WTC11 (cell line): ENCODE results near the gene AP1S2. TPM values are rescaled to one million over a fixed set of nuclear protein-coding genes. Genes with fewer than 3 reads are reported as not detected.

ENCODE experiments used
- ATAC-seq: fragments of 200-7000 bp; cut with Tn5 transposase; 2 replicates; pipeline ENCODE4 v1.10.0; 2021; ENCODE audit warnings: mild to moderate bottlenecking, moderate library complexity
- CTCF ChIA-PET: fragments of 300-600 bp; sonication (Branson Sonifier 250); formaldehyde crosslinking; loops from one replicate; lab custom pipeline; 2021; ENCODE audit warnings: antibody characterized with exemption; lab: Charles Lee
- POLR2A ChIA-PET: fragments of 350-600 bp; sonication (Branson Sonifier 250); formaldehyde crosslinking; loops from one replicate; lab custom pipeline; 2021; ENCODE audit warnings: antibody characterized with exemption; lab: Charles Lee
- DNase-seq: peaks from one replicate; pipeline ENCODE4 v3.0.0; 2021; ENCODE audit warnings: low spot score
- H3K27ac Mint-ChIP-seq: 2 replicates; pipeline ENCODE4 v1.8.0; 2021; ENCODE audit warnings: mixed read lengths
- H3K27me3 Mint-ChIP-seq: 2 replicates; pipeline ENCODE4 v1.8.0; 2021; ENCODE audit warnings: low read depth, mild to moderate bottlenecking, moderate library complexity, mixed read lengths
- H3K36me3 Mint-ChIP-seq: 2 replicates; pipeline ENCODE4 v1.8.0; 2021; ENCODE audit warnings: mixed read lengths
- H3K4me1 Mint-ChIP-seq: 2 replicates; pipeline ENCODE4 v1.8.0; 2022; ENCODE audit warnings: mixed read lengths
- H3K4me3 Mint-ChIP-seq: 2 replicates; pipeline ENCODE4 v1.8.0; 2021; ENCODE audit warnings: mild to moderate bottlenecking, moderate library complexity, mixed read lengths
- H3K9me3 Mint-ChIP-seq: 2 replicates; pipeline ENCODE4 v1.8.0; 2021; ENCODE audit warnings: mixed read lengths
- ESRRA ChIP-seq: sonication (generic); formaldehyde crosslinking; IDR thresholded peaks from 2 replicates; pipeline ENCODE4 v1.8.1; 2022; ENCODE audit warnings: mild to moderate bottlenecking, missing genetic modification reagents, borderline replicate concordance
- GTF2I ChIP-seq: fragments of 250-450 bp; sonication (Bioruptor Pico); conservative IDR thresholded peaks from 2 replicates; pipeline ENCODE4 v1.4.0; 2021; ENCODE audit warnings: mild to moderate bottlenecking
- NFATC4 ChIP-seq: fragments of 250-450 bp; sonication (Bioruptor Pico); IDR thresholded peaks from 2 replicates; pipeline ENCODE4 v1.9.0; 2021; ENCODE audit warnings: mild to moderate bottlenecking
- NR1H2 ChIP-seq: sonication (generic); formaldehyde crosslinking; IDR thresholded peaks from 2 replicates; pipeline ENCODE4 v1.9.0; 2021; ENCODE audit warnings: mild to moderate bottlenecking, moderate library complexity, missing genetic modification reagents
- OVOL2 ChIP-seq: fragments of 250-450 bp; sonication (Bioruptor Pico); IDR thresholded peaks from 2 replicates; pipeline ENCODE4 v1.9.0; 2021; ENCODE audit warnings: mild to moderate bottlenecking, borderline replicate concordance
- PRRX2 ChIP-seq: fragments of 250-450 bp; sonication (Bioruptor Pico); IDR thresholded peaks from 2 replicates; pipeline ENCODE4 v1.8.0; 2021; ENCODE audit warnings: mild to moderate bottlenecking
- RELA ChIP-seq: sonication (generic); formaldehyde crosslinking; IDR thresholded peaks from 2 replicates; pipeline ENCODE4 v1.8.1; 2022; ENCODE audit warnings: missing genetic modification reagents, mild to moderate bottlenecking, borderline replicate concordance
- SMAD3 ChIP-seq: sonication (generic); formaldehyde crosslinking; IDR thresholded peaks from 2 replicates; pipeline ENCODE4 v1.8.0; 2022; ENCODE audit warnings: missing genetic modification reagents, mild to moderate bottlenecking, borderline replicate concordance
- SMAD4 ChIP-seq: sonication (generic); formaldehyde crosslinking; IDR thresholded peaks from 2 replicates; pipeline ENCODE4 v1.8.0; 2022; ENCODE audit warnings: mild to moderate bottlenecking, missing genetic modification reagents
- SOX15 ChIP-seq: fragments of 250-450 bp; sonication (Bioruptor Pico); IDR thresholded peaks from 2 replicates; pipeline ENCODE4 v1.9.0; 2021; ENCODE audit warnings: mild to moderate bottlenecking
- TEAD1 ChIP-seq: sonication (generic); formaldehyde crosslinking; IDR thresholded peaks from 2 replicates; pipeline ENCODE4 v1.8.0; 2022; ENCODE audit warnings: mild to moderate bottlenecking, missing genetic modification reagents
- ZNF121 ChIP-seq: sonication (generic); formaldehyde crosslinking; IDR thresholded peaks from 2 replicates; pipeline ENCODE4 v1.8.0; 2023; ENCODE audit warnings: missing genetic modification reagents
- ZNF396 ChIP-seq: fragments of 250-450 bp; sonication (Bioruptor Pico); IDR thresholded peaks from 2 replicates; pipeline ENCODE4 v1.8.0; 2021; ENCODE audit warnings: mild to moderate bottlenecking, moderate library complexity, borderline replicate concordance
- ZNF423 ChIP-seq: fragments of 250-450 bp; sonication (Bioruptor Pico); IDR thresholded peaks from 2 replicates; pipeline ENCODE4 v2.1.2; 2022; ENCODE audit warnings: mild to moderate bottlenecking, moderate library complexity
- total RNA-seq: library from RNA; stranded (reverse); gene quantifications from 3 replicates; pipeline ENCODE4 v1.2.3, GENCODE V29; 2021
- TF ChIP-seq, protein P1 (sequence below): sonication (generic); formaldehyde crosslinking; conservative IDR thresholded peaks from 2 replicates; pipeline ENCODE4 v1.8.1; 2022; ENCODE audit warnings: mild to moderate bottlenecking, missing genetic modification reagents
- TF ChIP-seq, protein P2 (sequence below): sonication (generic); formaldehyde crosslinking; IDR thresholded peaks from 2 replicates; pipeline ENCODE4 v1.8.0; 2022; ENCODE audit warnings: mild to moderate bottlenecking, missing genetic modification reagents
- TF ChIP-seq, protein P3 (sequence below): sonication (generic); formaldehyde crosslinking; IDR thresholded peaks from 2 replicates; pipeline ENCODE4 v1.8.0; 2022; ENCODE audit warnings: mild to moderate bottlenecking, missing genetic modification reagents
- TF ChIP-seq, protein P4 (sequence below): sonication (generic); formaldehyde crosslinking; IDR thresholded peaks from 2 replicates; pipeline ENCODE4 v1.8.0; 2022; ENCODE audit warnings: mild to moderate bottlenecking, missing genetic modification reagents
- TF ChIP-seq, protein P5 (sequence below): fragments of 250-450 bp; sonication (Bioruptor Pico); IDR thresholded peaks from 2 replicates; pipeline ENCODE4 v1.8.0; 2021; ENCODE audit warnings: mild to moderate bottlenecking
- TF ChIP-seq, protein P6 (sequence below): sonication (generic); formaldehyde crosslinking; IDR thresholded peaks from 2 replicates; pipeline ENCODE4 v1.8.0; 2022; ENCODE audit warnings: missing genetic modification reagents

AP1S2 gene
- total RNA-seq, 1 experiment from 2014 or later, result 164 TPM

DNA sequence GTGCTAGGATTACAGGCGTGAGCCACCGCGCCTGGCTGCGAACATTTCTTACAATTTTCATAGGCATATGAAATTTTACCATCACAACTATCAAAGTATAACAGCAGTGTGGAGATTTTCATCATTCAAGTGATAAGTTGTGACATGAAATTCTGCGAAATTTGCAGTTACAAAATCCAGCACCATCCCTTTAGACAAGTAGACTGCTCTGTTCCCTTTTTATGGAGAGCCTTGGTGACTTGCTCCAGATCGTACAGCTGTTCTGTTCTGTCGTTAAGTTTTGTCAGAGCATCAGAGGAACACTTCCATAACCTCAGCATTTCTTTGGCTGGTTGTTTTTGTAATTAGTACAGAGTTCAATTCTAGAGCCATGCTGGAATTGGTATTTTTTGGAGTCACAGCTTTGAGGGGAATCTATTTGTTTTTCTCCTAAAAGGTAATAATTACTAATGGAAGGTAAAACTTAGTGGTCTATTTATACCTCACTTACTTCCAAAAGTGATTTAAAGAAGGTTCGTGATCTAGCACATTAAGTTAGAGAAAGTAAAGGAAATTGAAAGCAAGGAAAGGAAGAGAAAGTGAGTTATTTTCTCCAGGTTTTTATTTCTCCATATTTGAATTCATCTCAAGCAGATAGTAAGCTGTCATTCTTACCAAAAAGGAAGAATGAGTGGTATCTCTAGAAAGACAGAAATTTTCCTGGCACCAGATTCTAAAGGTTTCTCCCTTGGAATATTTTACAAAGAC is 42.2 kb downstream of the AP1S2 start (continued):
- no peak for TF ChIP-seq ZNF121 (CRISPR knock-in tag)
- TF ChIP-seq RELA (CRISPR knock-in tag), result no peak
- no peak for TF ChIP-seq SMAD4 (CRISPR knock-in tag)
- TF ChIP-seq, protein P1, sequence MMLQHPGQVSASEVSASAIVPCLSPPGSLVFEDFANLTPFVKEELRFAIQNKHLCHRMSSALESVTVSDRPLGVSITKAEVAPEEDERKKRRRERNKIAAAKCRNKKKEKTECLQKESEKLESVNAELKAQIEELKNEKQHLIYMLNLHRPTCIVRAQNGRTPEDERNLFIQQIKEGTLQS (CRISPR knock-in tag), result no peak
- TF ChIP-seq, protein P2, sequence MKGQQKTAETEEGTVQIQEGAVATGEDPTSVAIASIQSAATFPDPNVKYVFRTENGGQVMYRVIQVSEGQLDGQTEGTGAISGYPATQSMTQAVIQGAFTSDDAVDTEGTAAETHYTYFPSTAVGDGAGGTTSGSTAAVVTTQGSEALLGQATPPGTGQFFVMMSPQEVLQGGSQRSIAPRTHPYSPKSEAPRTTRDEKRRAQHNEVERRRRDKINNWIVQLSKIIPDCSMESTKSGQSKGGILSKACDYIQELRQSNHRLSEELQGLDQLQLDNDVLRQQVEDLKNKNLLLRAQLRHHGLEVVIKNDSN (CRISPR knock-in tag), result no peak
- no peak for TF ChIP-seq PRRX2 (CRISPR knock-in tag)

DNA sequence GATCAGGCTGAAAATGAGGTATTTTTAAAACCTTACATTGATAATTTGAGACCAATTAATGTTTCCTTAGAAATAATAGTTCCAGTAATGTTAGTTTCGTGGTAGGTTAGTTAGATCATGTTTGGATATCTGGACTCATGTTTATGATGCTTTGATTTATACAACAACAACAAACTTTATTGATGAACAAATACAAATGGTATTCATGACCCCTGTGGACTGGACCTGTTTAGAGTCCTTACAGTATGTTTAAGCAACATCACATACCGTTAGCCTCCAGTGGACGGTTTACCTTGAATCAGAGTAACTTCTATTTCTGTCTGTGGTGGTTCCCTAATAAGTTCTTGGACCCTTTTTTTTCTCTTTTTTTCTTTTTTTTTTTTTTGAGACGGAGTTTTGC is 46.4 kb downstream of the AP1S2 start:
- Mint-ChIP-seq H3K27ac (no peak overlapping the region), H3K36me3 (peaks cover 46% of the 10 kb centered on the region), H3K4me1 (no peaks in the 10 kb centered on the region), H3K9me3 (no peaks in the 10 kb centered on the region), H3K4me3 (no peak overlapping the region), H3K27me3 (no peaks in the 10 kb centered on the region)
- DNase-seq, result no peak
- POLR2A ChIA-PET, result no interaction called here
- TF ChIP-seq NFATC4 (CRISPR knock-in tag) (no peak), SMAD3 (CRISPR knock-in tag) (no peak), ZNF423 (CRISPR knock-in tag) (no peak)
- CTCF ChIA-PET, result interaction anchor here (0.6 to 1.3 kb wide), 2 partner anchors 10 to 863 kb away, joined by 3 to 4 read pairs; no protein-coding TSS in a partner anchor
- no peak for ATAC-seq

DNA sequence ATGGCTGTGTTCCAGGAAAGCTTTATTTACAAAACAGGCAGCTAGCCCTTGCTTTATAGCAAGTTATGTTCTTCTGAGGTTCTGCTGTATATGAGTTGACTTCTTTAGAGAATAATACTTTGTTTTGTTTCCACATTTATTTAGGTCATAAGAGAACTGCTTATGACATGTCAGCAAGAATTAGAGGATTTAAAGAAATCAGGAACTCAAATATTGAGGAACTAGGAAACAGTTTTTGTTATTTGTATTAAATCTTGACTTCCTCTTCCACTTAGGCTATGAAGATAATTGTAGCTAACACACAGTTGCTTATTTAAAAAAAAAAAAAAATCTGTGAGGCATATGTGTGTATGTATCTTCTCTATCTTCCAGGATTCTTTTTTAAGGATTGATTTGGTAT is 50.0 kb downstream of the AP1S2 start:
- ATAC-seq (no peak), DNase-seq (no peak)
- no peak overlapping the region for H3K4me3 Mint-ChIP-seq
- no peaks in the 10 kb centered on the region for H3K4me1 Mint-ChIP-seq
- TF ChIP-seq TEAD1, result no peak
- no peak for TF ChIP-seq GTF2I (CRISPR knock-in tag)
- TF ChIP-seq ZNF396 (CRISPR knock-in tag), result no peak
- TF ChIP-seq, protein P3, sequence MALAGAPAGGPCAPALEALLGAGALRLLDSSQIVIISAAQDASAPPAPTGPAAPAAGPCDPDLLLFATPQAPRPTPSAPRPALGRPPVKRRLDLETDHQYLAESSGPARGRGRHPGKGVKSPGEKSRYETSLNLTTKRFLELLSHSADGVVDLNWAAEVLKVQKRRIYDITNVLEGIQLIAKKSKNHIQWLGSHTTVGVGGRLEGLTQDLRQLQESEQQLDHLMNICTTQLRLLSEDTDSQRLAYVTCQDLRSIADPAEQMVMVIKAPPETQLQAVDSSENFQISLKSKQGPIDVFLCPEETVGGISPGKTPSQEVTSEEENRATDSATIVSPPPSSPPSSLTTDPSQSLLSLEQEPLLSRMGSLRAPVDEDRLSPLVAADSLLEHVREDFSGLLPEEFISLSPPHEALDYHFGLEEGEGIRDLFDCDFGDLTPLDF (CRISPR knock-in tag), result no peak
- TF ChIP-seq, protein P4, sequence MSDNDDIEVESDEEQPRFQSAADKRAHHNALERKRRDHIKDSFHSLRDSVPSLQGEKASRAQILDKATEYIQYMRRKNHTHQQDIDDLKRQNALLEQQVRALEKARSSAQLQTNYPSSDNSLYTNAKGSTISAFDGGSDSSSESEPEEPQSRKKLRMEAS (CRISPR knock-in tag), result no peak
- TF ChIP-seq ZNF121 (CRISPR knock-in tag), result no peak
- no peak for TF ChIP-seq SOX15
- no peaks in the 10 kb centered on the region for H3K27me3 Mint-ChIP-seq
- peaks cover 32% of the 10 kb centered on the region for H3K36me3 Mint-ChIP-seq
- H3K27ac Mint-ChIP-seq, result no peak overlapping the region
- H3K9me3 Mint-ChIP-seq, result no peaks in the 10 kb centered on the region
- ChIA-PET POLR2A (no interaction called here), CTCF (no interaction called here)

DNA sequence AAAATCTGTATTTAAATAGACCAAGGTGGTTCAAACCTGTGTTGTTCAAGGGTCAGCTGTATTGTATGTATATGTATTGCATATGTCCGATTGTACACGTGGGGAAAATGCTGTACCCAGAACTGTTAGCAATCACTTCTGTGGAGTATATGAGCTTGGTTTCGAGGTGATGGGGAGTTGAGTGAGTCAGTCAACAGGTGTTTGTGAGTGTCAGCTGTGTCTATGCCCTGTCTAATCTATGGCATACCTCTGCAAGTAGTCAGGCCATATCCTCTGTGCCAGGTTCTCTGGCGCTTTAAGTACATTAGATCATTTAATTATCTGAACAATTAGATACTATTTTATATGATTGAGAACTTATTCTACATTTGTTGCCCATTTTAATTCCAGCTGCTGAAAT is 56.9 kb downstream of the AP1S2 start:
- H3K9me3 Mint-ChIP-seq, result no peaks in the 10 kb centered on the region
- ATAC-seq, result no peak
- POLR2A ChIA-PET, result no interaction called here
- peaks cover 13% of the 10 kb centered on the region for H3K36me3 Mint-ChIP-seq
- no peaks in the 10 kb centered on the region; the same call in 1 of the 2 replicates for H3K4me1 Mint-ChIP-seq
- no peak overlapping the region for H3K27ac Mint-ChIP-seq
- no peak overlapping the region for H3K4me3 Mint-ChIP-seq
- CTCF ChIA-PET, result interaction anchor here (0.6 kb wide), 1 partner anchor 11 kb away, joined by 3 read pairs; no protein-coding TSS in a partner anchor
- TF ChIP-seq NR1H2 (CRISPR knock-in tag) (no peak), ESRRA (no peak), SMAD4 (CRISPR knock-in tag) (no peak), GTF2I (CRISPR knock-in tag) (no peak), OVOL2 (CRISPR knock-in tag) (no peak)
- TF ChIP-seq, protein P5, sequence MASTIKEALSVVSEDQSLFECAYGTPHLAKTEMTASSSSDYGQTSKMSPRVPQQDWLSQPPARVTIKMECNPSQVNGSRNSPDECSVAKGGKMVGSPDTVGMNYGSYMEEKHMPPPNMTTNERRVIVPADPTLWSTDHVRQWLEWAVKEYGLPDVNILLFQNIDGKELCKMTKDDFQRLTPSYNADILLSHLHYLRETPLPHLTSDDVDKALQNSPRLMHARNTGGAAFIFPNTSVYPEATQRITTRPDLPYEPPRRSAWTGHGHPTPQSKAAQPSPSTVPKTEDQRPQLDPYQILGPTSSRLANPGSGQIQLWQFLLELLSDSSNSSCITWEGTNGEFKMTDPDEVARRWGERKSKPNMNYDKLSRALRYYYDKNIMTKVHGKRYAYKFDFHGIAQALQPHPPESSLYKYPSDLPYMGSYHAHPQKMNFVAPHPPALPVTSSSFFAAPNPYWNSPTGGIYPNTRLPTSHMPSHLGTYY, result no peak
- TF ChIP-seq, protein P6, sequence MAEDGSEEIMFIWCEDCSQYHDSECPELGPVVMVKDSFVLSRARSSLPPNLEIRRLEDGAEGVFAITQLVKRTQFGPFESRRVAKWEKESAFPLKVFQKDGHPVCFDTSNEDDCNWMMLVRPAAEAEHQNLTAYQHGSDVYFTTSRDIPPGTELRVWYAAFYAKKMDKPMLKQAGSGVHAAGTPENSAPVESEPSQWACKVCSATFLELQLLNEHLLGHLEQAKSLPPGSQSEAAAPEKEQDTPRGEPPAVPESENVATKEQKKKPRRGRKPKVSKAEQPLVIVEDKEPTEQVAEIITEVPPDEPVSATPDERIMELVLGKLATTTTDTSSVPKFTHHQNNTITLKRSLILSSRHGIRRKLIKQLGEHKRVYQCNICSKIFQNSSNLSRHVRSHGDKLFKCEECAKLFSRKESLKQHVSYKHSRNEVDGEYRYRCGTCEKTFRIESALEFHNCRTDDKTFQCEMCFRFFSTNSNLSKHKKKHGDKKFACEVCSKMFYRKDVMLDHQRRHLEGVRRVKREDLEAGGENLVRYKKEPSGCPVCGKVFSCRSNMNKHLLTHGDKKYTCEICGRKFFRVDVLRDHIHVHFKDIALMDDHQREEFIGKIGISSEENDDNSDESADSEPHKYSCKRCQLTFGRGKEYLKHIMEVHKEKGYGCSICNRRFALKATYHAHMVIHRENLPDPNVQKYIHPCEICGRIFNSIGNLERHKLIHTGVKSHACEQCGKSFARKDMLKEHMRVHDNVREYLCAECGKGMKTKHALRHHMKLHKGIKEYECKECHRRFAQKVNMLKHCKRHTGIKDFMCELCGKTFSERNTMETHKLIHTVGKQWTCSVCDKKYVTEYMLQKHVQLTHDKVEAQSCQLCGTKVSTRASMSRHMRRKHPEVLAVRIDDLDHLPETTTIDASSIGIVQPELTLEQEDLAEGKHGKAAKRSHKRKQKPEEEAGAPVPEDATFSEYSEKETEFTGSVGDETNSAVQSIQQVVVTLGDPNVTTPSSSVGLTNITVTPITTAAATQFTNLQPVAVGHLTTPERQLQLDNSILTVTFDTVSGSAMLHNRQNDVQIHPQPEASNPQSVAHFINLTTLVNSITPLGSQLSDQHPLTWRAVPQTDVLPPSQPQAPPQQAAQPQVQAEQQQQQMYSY, result no peak
- DNase-seq, result no peak
- no peaks in the 10 kb centered on the region for H3K27me3 Mint-ChIP-seq
